IPS-18a (cell line): Measurements from ENCODE around the gene MAP3K12.

Experiments used
- H3K27ac ChIP-seq: one replicate; pipeline ENCODE4 v1.5.1; 2013; ENCODE audit warnings: low read length
- H3K27me3 ChIP-seq: one replicate; pipeline ENCODE4 v1.6.1; 2013; ENCODE audit warnings: mild to moderate bottlenecking, low read length; ENCODE audit not compliant: control insufficient read depth, insufficient read depth
- H3K36me3 ChIP-seq: one replicate; pipeline ENCODE4 v1.6.1; 2013; ENCODE audit warnings: low read depth, low read length; ENCODE audit not compliant: control insufficient read depth
- H3K4me1 ChIP-seq: one replicate; pipeline ENCODE4 v1.6.1; 2013; ENCODE audit warnings: low read depth, low read length; ENCODE audit not compliant: control insufficient read depth
- H3K4me3 ChIP-seq: one replicate; pipeline ENCODE4 v1.5.1; 2013; ENCODE audit warnings: low read length
- H3K9ac ChIP-seq: one replicate; pipeline ENCODE4 v1.6.1; 2013; ENCODE audit warnings: mild to moderate bottlenecking, low read length, moderate library complexity
- H3K9me3 ChIP-seq: one replicate; pipeline ENCODE4 v1.6.1; 2013; ENCODE audit warnings: low read depth, low read length; ENCODE audit not compliant: control insufficient read depth

MAP3K12 gene

DNA sequence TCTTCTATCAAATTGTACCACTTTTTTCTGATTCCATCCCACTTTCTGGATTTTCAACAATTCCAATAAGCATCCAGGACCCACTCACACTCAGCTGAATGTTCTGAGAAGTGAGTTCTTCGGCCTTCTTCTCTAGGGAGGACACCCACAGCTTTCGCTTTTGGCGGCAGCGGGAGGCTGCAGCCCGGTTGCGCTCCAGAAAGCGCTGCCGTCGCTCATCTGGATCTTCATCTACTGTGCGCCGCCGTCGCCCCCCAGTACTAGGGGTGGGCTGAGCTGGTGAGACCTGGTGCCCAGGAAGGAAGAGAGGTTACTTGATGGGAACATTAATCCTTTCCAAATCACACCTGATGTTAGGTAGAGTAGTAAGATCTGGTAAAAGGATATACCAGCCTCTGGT, 25.2 kb upstream of the MAP3K12 start:
- Histone ChIP-seq H3K27ac (no peak overlapping the region), H3K27me3 (no peaks in the 10 kb centered on the region), H3K9me3 (no peaks in the 10 kb centered on the region), H3K4me1 (no peaks in the 10 kb centered on the region), H3K9ac (no peak overlapping the region), H3K4me3 (no peak overlapping the region), H3K36me3 (peaks cover 11% of the 10 kb centered on the region)

- Histone ChIP-seq H3K9me3 (no peaks in the 10 kb centered on the region), H3K36me3 (peaks cover 11% of the 10 kb centered on the region), H3K27me3 (no peaks in the 10 kb centered on the region), H3K27ac (no peak overlapping the region), H3K4me1 (no peaks in the 10 kb centered on the region), H3K4me3 (no peak overlapping the region), H3K9ac (no peak overlapping the region)
These were observed 23.9 kb upstream of the MAP3K12 start for GRCh38 chr12:53523131-53523530.

DNA sequence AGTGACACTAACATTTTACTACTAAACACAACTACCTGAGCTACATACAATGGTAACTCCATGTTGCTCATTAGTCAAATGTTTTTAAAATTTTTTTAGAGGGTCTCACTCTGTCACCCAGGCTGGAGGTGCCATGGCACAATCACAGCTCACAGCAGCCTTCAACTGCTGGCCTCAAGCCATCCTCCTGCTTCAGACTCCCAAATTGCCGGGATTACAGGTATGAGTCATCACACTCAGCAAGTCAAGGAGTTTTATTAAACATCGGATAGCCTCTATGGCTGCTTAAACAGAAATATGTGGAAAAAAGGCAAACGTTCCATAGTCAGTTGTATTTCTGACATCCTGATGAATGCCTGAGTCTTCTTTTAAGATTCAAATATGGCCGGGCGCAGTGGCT, 19.1 kb upstream of the MAP3K12 start:
- no peaks in the 10 kb centered on the region for H3K27me3 ChIP-seq
- H3K27ac ChIP-seq = no peak overlapping the region
- H3K4me1 ChIP-seq = no peaks in the 10 kb centered on the region
- H3K36me3 ChIP-seq = peaks cover 23% of the 10 kb centered on the region
- no peak overlapping the region for H3K9ac ChIP-seq
- H3K4me3 ChIP-seq = no peak overlapping the region
- no peaks in the 10 kb centered on the region for H3K9me3 ChIP-seq

DNA sequence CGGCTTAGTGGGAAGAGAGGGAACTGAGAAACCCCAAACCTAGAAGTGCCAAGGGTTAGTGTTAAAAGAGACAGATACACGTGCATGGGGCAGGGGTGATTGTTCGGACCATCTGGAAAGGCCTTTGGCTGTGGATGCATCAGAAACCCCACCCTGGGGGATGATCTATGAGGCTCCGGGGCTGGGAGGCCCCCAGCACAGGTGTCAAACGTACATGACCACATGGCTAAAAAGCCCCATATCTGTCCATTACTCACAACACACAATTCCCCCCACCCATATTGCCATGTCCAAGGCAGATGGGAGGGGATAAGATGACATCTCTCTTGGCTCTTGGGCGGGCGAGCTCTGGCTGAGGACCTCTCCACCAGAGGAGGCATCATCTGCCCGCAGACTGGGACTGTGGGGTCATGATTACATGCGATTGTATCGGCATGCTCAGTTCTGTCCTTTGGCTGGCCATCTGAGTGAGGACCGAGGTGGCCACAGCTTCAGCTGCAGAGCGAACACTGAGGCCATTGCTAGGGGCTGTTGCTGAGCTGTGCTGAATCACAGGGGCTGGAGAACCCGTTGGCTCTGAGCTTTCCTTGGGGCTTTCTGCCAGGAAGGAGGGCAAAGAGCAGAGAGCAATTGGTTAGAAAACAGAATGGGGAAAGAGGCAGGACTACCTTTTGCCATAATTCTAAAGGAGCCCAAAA, 17.6 kb upstream of the MAP3K12 start:
- H3K4me1 ChIP-seq = no peaks in the 10 kb centered on the region
- no peaks in the 10 kb centered on the region for H3K27me3 ChIP-seq
- no peak overlapping the region for H3K9ac ChIP-seq
- H3K9me3 ChIP-seq = no peaks in the 10 kb centered on the region
- peaks cover 16% of the 10 kb centered on the region for H3K36me3 ChIP-seq
- H3K4me3 ChIP-seq = no peak overlapping the region
- H3K27ac ChIP-seq = no peak overlapping the region

- H3K36me3 ChIP-seq = peaks cover 12% of the 10 kb centered on the region
- no peak overlapping the region for H3K27ac ChIP-seq
- no peak overlapping the region for H3K4me3 ChIP-seq
- no peak overlapping the region for H3K9ac ChIP-seq
- no peaks in the 10 kb centered on the region for H3K27me3 ChIP-seq
- no peaks in the 10 kb centered on the region for H3K9me3 ChIP-seq
- no peaks in the 10 kb centered on the region for H3K4me1 ChIP-seq
These were observed 16.0 kb upstream of the MAP3K12 start for GRCh38 chr12:53515291-53515680.

DNA sequence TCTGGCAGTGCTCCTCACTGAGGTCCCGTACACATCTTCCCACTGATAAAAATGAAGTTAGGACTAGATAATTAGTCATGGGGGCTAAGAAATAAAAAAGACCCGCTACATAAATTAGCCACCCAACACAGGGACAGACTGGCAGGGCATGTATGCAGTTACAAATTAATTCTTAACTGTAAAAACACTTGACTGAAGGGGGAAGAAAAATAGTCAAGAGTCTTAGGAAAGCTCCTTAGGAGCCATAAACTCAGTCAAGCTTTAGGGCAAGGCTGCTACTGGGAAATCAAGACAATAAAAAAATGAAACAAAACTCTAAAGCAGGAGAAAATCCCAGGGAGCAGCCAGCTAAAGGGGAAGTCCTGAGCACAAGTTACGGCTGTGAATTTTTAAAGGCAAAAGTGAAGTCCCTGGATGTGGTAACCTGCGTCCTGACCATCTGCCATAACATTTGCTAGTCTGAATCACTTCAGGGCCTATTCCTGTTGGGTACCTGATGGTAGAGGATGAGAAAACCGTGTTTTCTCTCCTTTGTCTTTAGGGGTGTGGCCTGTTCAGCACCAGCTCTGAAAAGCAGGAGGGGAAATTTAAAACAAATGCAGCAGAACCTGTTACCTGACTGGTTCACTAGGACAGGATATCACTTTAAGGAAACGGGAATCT, 15.5 kb upstream of the MAP3K12 start:
- H3K27me3 ChIP-seq = no peaks in the 10 kb centered on the region
- no peaks in the 10 kb centered on the region for H3K4me1 ChIP-seq
- peaks cover 12% of the 10 kb centered on the region for H3K36me3 ChIP-seq
- no peak overlapping the region for H3K27ac ChIP-seq
- H3K4me3 ChIP-seq = no peak overlapping the region
- H3K9me3 ChIP-seq = no peaks in the 10 kb centered on the region
- H3K9ac ChIP-seq = no peak overlapping the region

GRCh38 chr12:53513712-53514410, 14.6 kb upstream of the MAP3K12 start:
- H3K27me3 ChIP-seq = no peaks in the 10 kb centered on the region
- no peak overlapping the region for H3K4me3 ChIP-seq
- H3K36me3 ChIP-seq = peaks cover 12% of the 10 kb centered on the region
- no peak overlapping the region for H3K27ac ChIP-seq
- no peak overlapping the region for H3K9ac ChIP-seq
- H3K9me3 ChIP-seq = no peaks in the 10 kb centered on the region
- no peaks in the 10 kb centered on the region for H3K4me1 ChIP-seq

- Histone ChIP-seq H3K9me3 (no peaks in the 10 kb centered on the region), H3K4me1 (no peaks in the 10 kb centered on the region), H3K27ac (no peak overlapping the region), H3K36me3 (peaks cover 20% of the 10 kb centered on the region), H3K9ac (no peak overlapping the region), H3K27me3 (no peaks in the 10 kb centered on the region), H3K4me3 (no peak overlapping the region)
These were observed 11.0 kb upstream of the MAP3K12 start for GRCh38 chr12:53510181-53510812.

GRCh38 chr12:53508534-53509170, 9.4 kb upstream of the MAP3K12 start:
- Histone ChIP-seq H3K27ac (no peak overlapping the region), H3K9ac (no peak overlapping the region), H3K36me3 (peaks cover 24% of the 10 kb centered on the region), H3K4me3 (no peak overlapping the region), H3K9me3 (no peaks in the 10 kb centered on the region), H3K4me1 (no peaks in the 10 kb centered on the region), H3K27me3 (no peaks in the 10 kb centered on the region)

DNA sequence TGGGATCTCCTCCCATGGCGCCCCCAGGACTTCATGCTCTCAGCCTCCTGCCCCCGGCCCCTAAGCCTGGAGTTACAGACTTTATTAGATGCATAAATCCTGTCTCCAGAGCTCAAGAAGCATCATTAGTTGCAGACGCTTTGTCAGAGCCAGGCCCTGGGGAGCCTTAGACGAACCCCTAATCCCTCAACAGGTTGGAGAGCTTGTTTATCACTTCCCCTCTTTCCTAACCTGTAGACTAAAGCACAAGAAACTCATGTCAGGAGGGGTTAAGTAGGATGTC, 8.3 kb upstream of the MAP3K12 start:
- Histone ChIP-seq H3K27me3 (no peaks in the 10 kb centered on the region), H3K4me3 (no peak overlapping the region), H3K4me1 (no peaks in the 10 kb centered on the region), H3K9ac (no peak overlapping the region), H3K27ac (no peak overlapping the region), H3K36me3 (peaks cover 24% of the 10 kb centered on the region), H3K9me3 (no peaks in the 10 kb centered on the region)

DNA sequence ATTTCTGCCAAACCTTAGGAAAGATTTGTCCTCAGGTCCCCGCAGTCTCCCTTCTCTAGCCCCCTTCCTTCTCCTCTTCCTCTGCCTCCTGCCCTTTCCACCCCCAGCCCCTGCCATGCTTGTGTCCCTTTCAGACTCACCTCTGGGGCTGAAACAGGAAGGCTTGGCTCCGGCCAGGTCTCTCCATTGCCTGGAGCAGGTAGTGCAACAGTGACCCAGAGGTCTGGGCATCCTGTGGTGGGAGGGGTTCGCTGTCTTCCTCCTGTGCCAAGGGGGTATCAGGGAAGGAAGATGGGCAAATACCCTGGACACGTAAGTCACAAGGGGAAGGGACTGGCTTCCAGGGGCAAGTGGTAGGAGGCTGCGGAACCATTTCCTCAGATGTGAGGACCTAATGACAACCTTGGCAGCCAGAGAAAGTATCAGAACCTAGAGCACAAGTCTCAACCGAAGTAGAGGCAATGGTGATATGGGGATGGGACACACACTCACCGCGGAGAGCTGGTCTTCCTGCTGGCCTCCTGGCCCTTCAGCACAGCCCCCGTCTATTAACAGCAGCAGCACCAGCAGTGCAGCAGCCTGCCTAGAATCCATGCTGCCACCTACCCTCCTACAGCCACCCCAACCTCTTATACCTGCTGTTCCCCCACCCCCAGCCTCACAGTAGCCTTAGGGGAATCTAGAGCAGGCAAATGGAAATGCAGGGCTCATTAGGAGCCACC, 7.8 kb upstream of the MAP3K12 start, which contains the start of gene NPFF:
Gene NPFF (minus strand): TSS at position 604 of the 722 bp plus-strand sequence. CDS start 10 bp downstream, at position 594.
- peaks cover 24% of the 10 kb centered on the region for H3K36me3 ChIP-seq
- no peak within 1 kb of the TSS for H3K9ac ChIP-seq
- peaks cover under 1% of the 10 kb centered on the region for H3K4me1 ChIP-seq
- no peak within 1 kb of the TSS for H3K27ac ChIP-seq
- no peaks in the 10 kb centered on the region for H3K27me3 ChIP-seq
- H3K4me3 ChIP-seq = no peak within 1 kb of the TSS
- no peaks in the 10 kb centered on the region for H3K9me3 ChIP-seq
